Type B pancreatic cell (in vitro differentiated cells): Measurements from ENCODE around the gene ESR1. TPM values are rescaled to one million over a fixed set of nuclear protein-coding genes. Genes with fewer than 3 reads are reported as not detected.

Experiments
- DNase-seq: peaks from one replicate; pipeline ENCODE4 v3.0.0; 2021; ENCODE audit warnings: mixed read lengths; ENCODE audit not compliant: unreplicated experiment; ENCODE audit errors: extremely low spot score
- H3K27ac Mint-ChIP-seq: 2 replicates; pipeline ENCODE4 v1.8.0; 2021; ENCODE audit warnings: mild to moderate bottlenecking, mixed read lengths
- H3K27me3 Mint-ChIP-seq: 2 replicates; pipeline ENCODE4 v1.8.0; 2021; ENCODE audit warnings: mixed read lengths
- H3K36me3 Mint-ChIP-seq: 2 replicates; pipeline ENCODE4 v1.8.0; 2021; ENCODE audit warnings: mixed read lengths
- H3K4me1 Mint-ChIP-seq: one replicate; pipeline ENCODE4 v1.8.0; 2021; ENCODE audit warnings: mixed read lengths; ENCODE audit not compliant: unreplicated experiment
- H3K4me3 Mint-ChIP-seq: 2 replicates; pipeline ENCODE4 v1.8.0; 2021; ENCODE audit warnings: mild to moderate bottlenecking, mixed read lengths
- H3K9me3 Mint-ChIP-seq: 2 replicates; pipeline ENCODE4 v1.8.0; 2021; ENCODE audit warnings: mixed read lengths
- long read RNA-seq: library from polyadenylated mRNA; unstranded; transcript quantifications from one replicate; pipeline ENCODE4 v2.0.0, GENCODE V29; 2020
- total RNA-seq: library from RNA; stranded (reverse); gene quantifications from 2 replicates; pipeline ENCODE4 v1.2.1, GENCODE V29; 2021; ENCODE audit warnings: low replicate concordance
- TF ChIP-seq, protein P1 (sequence below): fragments of 200-600 bp; sonication (generic); conservative IDR thresholded peaks from 2 replicates; pipeline ENCODE4 v1.5.0; 2021; ENCODE audit warnings: antibody characterized with exemption, mild to moderate bottlenecking

Gene ESR1
- total RNA-seq: 0.24 TPM in 2 replicates
- long read RNA-seq, partial matches to known transcripts: 0 of 2 reads
- long read RNA-seq, other reads (novel, unspliced or antisense): 2 of 2 reads

DNA sequence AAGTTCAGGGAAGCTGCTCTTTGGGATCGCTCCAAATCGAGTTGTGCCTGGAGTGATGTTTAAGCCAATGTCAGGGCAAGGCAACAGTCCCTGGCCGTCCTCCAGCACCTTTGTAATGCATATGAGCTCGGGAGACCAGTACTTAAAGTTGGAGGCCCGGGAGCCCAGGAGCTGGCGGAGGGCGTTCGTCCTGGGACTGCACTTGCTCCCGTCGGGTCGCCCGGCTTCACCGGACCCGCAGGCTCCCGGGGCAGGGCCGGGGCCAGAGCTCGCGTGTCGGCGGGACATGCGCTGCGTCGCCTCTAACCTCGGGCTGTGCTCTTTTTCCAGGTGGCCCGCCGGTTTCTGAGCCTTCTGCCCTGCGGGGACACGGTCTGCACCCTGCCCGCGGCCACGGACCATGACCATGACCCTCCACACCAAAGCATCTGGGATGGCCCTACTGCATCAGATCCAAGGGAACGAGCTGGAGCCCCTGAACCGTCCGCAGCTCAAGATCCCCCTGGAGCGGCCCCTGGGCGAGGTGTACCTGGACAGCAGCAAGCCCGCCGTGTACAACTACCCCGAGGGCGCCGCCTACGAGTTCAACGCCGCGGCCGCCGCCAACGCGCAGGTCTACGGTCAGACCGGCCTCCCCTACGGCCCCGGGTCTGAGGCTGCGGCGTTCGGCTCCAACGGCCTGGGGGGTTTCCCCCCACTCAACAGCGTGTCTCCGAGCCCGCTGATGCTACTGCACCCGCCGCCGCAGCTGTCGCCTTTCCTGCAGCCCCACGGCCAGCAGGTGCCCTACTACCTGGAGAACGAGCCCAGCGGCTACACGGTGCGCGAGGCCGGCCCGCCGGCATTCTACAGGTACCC lies at the start of gene ESR1:
ESR1 (plus strand) TSS at position 170 of the 858 bp plus-strand sequence; CDS start at position 401, 231 bp downstream.
- Mint-ChIP-seq H3K27ac (no peak within 1 kb of the TSS), H3K4me3 (peak within 1 kb of the TSS; percentile 87), H3K36me3 (no peaks in the 10 kb centered on the region), H3K9me3 (peaks cover 4% of the 10 kb centered on the region), H3K4me1 (peaks cover 17% of the 10 kb centered on the region), H3K27me3 (peaks cover 95% of the 10 kb centered on the region)
- no peak for DNase-seq
- TF ChIP-seq, protein P1, sequence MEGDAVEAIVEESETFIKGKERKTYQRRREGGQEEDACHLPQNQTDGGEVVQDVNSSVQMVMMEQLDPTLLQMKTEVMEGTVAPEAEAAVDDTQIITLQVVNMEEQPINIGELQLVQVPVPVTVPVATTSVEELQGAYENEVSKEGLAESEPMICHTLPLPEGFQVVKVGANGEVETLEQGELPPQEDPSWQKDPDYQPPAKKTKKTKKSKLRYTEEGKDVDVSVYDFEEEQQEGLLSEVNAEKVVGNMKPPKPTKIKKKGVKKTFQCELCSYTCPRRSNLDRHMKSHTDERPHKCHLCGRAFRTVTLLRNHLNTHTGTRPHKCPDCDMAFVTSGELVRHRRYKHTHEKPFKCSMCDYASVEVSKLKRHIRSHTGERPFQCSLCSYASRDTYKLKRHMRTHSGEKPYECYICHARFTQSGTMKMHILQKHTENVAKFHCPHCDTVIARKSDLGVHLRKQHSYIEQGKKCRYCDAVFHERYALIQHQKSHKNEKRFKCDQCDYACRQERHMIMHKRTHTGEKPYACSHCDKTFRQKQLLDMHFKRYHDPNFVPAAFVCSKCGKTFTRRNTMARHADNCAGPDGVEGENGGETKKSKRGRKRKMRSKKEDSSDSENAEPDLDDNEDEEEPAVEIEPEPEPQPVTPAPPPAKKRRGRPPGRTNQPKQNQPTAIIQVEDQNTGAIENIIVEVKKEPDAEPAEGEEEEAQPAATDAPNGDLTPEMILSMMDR: no peak

DNA sequence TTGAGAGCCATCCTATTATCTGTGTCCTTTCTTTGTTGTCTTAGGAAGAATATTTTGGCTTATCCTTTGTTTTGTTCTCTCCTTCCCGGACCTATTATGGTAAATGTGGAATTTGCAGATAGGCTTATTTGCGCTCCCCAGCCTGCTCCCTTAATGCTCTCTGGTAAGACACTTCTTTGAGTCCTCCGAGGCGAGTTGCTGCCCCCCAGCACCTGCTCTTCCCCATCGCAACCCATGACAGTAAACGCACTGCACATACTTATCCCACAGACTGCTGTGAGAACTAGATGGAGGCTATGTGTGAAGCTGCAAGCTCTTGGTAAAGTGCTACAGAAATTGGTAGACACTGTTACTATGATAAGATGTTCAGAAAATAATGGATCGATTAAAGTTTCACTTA lies 47.0 kb upstream of the ESR1 start:
- Mint-ChIP-seq H3K27me3 (no peaks in the 10 kb centered on the region), H3K36me3 (no peaks in the 10 kb centered on the region), H3K27ac (no peak overlapping the region), H3K9me3 (no peaks in the 10 kb centered on the region), H3K4me3 (no peak overlapping the region), H3K4me1 (peaks cover 20% of the 10 kb centered on the region)
- no peak for DNase-seq
- TF ChIP-seq, protein P1: no peak

DNA sequence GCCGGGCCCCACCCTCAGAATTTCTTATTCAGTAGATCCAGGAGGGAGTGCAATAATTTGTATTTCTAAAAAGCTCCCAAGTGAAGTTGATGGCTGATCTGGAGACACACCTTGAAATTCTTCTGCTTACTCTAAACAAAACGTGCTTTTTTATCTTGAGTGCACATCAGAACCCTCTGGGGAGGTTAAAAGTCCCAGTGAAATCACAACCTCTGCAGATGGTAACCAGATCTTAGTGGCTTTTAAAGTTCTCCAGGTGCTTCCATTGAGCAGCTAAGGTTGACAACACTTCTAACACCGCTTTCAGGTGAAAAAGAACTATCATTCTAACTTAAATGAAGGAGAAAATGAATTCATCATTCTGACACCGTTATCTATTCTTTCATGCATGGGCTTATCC lies 45.6 kb upstream of the ESR1 start:
- H3K27me3 Mint-ChIP-seq: no peaks in the 10 kb centered on the region
- peak overlapping the region; percentile 70 for H3K27ac Mint-ChIP-seq
- H3K36me3 Mint-ChIP-seq: no peaks in the 10 kb centered on the region
- no peak overlapping the region for H3K4me3 Mint-ChIP-seq
- TF ChIP-seq, protein P1: no peak
- peaks cover 20% of the 10 kb centered on the region for H3K4me1 Mint-ChIP-seq
- H3K9me3 Mint-ChIP-seq: no peaks in the 10 kb centered on the region
- no peak for DNase-seq

DNA sequence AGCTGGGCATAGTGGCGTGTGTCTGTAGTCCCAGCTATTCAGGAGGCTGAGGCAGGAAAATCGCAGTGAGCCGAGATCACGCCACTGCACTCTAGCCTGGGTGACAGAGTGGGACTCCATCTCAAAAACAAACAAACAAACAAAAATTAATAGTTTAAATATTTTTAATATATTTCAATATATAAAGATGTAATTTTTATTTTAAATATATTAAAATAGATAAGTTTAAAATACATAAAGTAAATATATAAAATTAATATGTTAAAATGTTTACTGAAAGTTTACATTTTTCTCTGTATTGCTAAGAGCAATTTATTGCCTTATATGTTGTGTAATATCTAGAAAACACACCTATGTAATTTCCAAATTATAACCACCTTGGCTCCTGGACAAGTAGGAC lies 44.7 kb upstream of the ESR1 start:
- Mint-ChIP-seq H3K27me3 (peaks cover 2% of the 10 kb centered on the region), H3K4me1 (peaks cover 14% of the 10 kb centered on the region), H3K36me3 (no peaks in the 10 kb centered on the region), H3K4me3 (peak overlapping the region; percentile 71), H3K27ac (peak overlapping the region; percentile 61), H3K9me3 (no peaks in the 10 kb centered on the region)
- TF ChIP-seq, protein P1: no peak
- no peak for DNase-seq

DNA sequence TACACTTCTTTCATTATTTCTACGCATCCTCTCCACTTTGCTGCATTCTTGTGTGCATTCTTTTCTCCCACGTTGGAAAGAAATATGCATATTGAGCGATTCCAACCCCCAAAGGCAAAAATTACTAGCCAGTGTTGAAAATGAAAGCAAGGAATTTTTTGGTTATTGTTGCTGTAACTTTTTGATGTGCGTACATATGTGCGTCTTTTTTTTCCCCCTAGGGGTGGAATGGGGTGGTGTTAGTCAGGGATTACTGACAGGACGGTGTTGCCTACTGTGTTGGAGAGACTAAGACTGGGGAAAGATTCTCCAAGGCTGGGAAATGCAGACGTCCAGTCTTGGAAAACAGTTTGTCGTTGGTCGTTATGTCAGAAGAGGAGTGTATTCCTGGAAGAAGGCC lies 44.2 kb upstream of the ESR1 start:
- no peaks in the 10 kb centered on the region for H3K9me3 Mint-ChIP-seq
- H3K4me1 Mint-ChIP-seq: peaks cover 14% of the 10 kb centered on the region
- H3K36me3 Mint-ChIP-seq: no peaks in the 10 kb centered on the region
- TF ChIP-seq, protein P1: peak; percentile 68
- no peak for DNase-seq
- H3K4me3 Mint-ChIP-seq: peak overlapping the region; percentile 71
- peaks cover 6% of the 10 kb centered on the region for H3K27me3 Mint-ChIP-seq
- peak overlapping the region; percentile 61 for H3K27ac Mint-ChIP-seq
